Central memory CD8-positive, alpha-beta T cell (primary cell): Measurements from ENCODE around the gene ANXA4.
"Not testable (repeated sequence)": the region's sequence is repeated elsewhere in the genome, so short reads cannot be mapped to it uniquely, and the experiment has no call there.

Experiments
- ATAC-seq: fragments of 150-1000 bp; cut with Tn5 transposase; replicated peaks from 2 replicates; pipeline ENCODE4 v1.10.0; 2022; ENCODE audit warnings: mild to moderate bottlenecking, moderate FRiP score, moderate number of reproducible peaks; ENCODE audit not compliant: poor library complexity, severe bottlenecking; ENCODE audit errors: extremely low read depth
- DNase-seq, 2 donors: peaks; one replicate each; pipeline ENCODE4 v3.0.0; 2021; ENCODE audit warnings: low spot score in 2 of 2
- H3K27ac Mint-ChIP-seq: one replicate; pipeline ENCODE4 v1.8.0; 2022; ENCODE audit warnings: low read depth, mild to moderate bottlenecking, moderate library complexity, mixed read lengths
- H3K27me3 Mint-ChIP-seq: one replicate; pipeline ENCODE4 v1.8.0; 2022; ENCODE audit warnings: mixed read lengths
- H3K36me3 Mint-ChIP-seq: one replicate; pipeline ENCODE4 v1.8.0; 2022; ENCODE audit warnings: mild to moderate bottlenecking, moderate library complexity, mixed read lengths; ENCODE audit not compliant: insufficient read depth
- H3K4me1 Mint-ChIP-seq: one replicate; pipeline ENCODE4 v1.8.0; 2022; ENCODE audit warnings: mixed read lengths
- H3K4me3 Mint-ChIP-seq: one replicate; pipeline ENCODE4 v1.8.0; 2022; ENCODE audit warnings: mild to moderate bottlenecking, moderate library complexity, mixed read lengths
- H3K9me3 Mint-ChIP-seq: one replicate; pipeline ENCODE4 v1.8.0; 2022; ENCODE audit warnings: mixed read lengths

ANXA4 gene

DNA sequence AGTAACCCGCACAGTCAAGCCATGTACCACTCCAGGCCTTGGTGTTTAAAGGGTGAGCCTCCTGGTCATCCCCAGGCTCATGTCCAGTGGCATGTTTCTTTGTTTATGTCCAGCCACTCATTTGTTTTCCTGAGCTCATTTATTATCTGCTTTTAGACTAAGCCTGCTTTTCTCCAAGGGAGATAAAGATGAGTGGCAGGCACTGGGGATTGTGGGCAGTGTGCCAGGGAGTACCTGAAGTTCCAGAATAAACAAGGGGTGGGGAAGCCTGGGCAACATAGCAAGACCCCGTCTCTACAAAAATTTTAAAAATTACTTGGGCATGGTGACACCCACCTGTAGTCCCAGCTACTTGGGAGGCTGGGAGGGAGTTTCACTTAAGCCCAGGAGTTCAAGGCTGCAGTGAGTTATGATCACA is 1.9 kb downstream of the ANXA4 start:
- ATAC-seq (no peak), DNase-seq (no peak)
- H3K27ac Mint-ChIP-seq: no peak overlapping the region
- no peak overlapping the region for H3K4me3 Mint-ChIP-seq
- peaks cover 9% of the 10 kb centered on the region for H3K36me3 Mint-ChIP-seq
- peaks cover 38% of the 10 kb centered on the region for H3K4me1 Mint-ChIP-seq
- no peaks in the 10 kb centered on the region for H3K9me3 Mint-ChIP-seq
- no peaks in the 10 kb centered on the region for H3K27me3 Mint-ChIP-seq

- DNase-seq: no peak
- Mint-ChIP-seq H3K27ac (no peak overlapping the region), H3K9me3 (no peaks in the 10 kb centered on the region), H3K4me1 (peaks cover 43% of the 10 kb centered on the region), H3K4me3 (no peak overlapping the region), H3K36me3 (peaks cover 9% of the 10 kb centered on the region), H3K27me3 (no peaks in the 10 kb centered on the region)
- ATAC-seq: no peak
These were observed 2.5 kb downstream of the ANXA4 start for GRCh38 chr2:69744456-69744855.

DNA sequence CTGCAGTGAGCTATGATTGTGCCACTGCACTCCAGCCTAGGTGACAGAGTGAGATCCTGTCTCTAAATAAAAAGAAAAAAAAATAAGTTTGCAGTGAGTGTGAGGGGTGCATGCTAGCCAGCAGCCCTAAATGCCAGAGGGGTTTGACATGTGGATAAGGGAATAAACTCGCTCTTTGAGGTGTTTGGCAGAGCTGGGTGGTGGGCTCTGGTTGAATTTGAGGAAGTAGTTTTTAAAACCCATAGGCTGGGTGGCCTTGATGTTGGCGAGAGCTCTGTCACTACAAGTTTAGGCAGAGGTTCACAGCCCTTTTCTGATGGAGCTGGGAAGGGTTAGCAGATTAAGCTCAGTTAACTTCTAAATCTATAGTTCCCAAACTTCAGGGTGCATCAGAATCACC is 3.1 kb downstream of the ANXA4 start:
- ATAC-seq: no peak
- H3K4me3 Mint-ChIP-seq: no peak overlapping the region
- no peaks in the 10 kb centered on the region for H3K9me3 Mint-ChIP-seq
- no peak for DNase-seq
- H3K4me1 Mint-ChIP-seq: peaks cover 43% of the 10 kb centered on the region
- H3K36me3 Mint-ChIP-seq: peaks cover 9% of the 10 kb centered on the region
- no peak overlapping the region for H3K27ac Mint-ChIP-seq
- H3K27me3 Mint-ChIP-seq: no peaks in the 10 kb centered on the region

DNA sequence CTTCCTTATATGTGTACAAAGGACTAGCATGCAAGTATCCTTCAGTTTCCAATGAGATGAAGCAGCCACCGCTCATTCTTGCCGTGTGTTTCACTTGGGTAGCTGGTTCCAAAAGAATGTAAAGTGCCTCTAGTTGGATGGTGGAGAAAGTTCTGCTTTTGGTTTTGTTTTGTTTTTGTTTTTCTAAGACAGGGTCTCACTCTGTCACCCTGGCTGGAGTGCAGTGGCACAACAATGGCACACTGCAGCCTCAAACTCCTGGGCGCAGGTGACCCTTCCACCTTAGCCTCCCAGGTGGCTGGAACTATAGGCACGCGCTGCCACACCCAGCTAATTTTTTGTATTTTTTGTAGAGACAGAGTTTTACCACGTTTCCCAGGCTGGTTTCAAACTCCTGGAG is 8.3 kb downstream of the ANXA4 start:
- Mint-ChIP-seq H3K27ac (no peak overlapping the region), H3K36me3 (no peaks in the 10 kb centered on the region), H3K27me3 (no peaks in the 10 kb centered on the region), H3K4me1 (peaks cover 30% of the 10 kb centered on the region), H3K4me3 (no peak overlapping the region), H3K9me3 (no peaks in the 10 kb centered on the region)
- no peak for ATAC-seq
- no peak for DNase-seq

DNA sequence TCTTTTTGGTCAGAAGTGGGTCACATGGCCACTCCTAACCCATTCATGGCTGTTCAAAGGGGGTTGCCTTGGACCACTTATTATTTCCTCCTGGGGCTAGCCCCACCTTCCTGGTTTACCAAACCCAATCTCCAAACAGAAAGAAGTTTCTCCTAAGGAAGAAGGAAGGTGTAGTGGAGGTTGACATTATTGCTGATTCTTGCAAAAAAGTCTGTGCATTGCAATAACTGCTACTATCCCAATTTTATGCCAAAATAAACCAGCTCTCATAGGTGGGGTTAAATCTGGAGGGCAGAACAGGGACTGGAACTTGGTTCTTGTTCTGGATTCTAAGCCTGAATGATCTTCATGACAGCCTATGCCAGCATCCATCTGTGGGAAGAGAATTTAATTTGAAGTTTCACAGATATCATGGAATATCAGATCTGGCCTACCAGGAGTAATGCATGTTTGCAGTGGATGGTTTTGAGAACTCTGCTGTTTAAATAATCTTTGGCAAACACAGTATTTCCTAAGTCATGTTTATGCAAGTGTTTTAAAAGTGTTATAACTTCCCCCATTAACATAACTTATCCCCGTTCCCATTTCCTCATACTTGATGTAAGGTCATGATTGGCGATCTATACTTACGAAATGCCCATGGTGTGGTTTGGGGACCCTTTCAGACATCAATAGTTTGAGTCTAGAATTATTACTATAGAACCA is 11.9 kb downstream of the ANXA4 start:
- Mint-ChIP-seq H3K27ac (no peak overlapping the region), H3K4me3 (no peak overlapping the region), H3K4me1 (peaks cover 22% of the 10 kb centered on the region), H3K9me3 (no peaks in the 10 kb centered on the region), H3K36me3 (peaks cover 2% of the 10 kb centered on the region), H3K27me3 (no peaks in the 10 kb centered on the region)
- DNase-seq (no peak), ATAC-seq (no peak)

GRCh38 chr2:69754633-69755032 is 12.7 kb downstream of the ANXA4 start:
- peaks cover 2% of the 10 kb centered on the region for H3K36me3 Mint-ChIP-seq

DNA sequence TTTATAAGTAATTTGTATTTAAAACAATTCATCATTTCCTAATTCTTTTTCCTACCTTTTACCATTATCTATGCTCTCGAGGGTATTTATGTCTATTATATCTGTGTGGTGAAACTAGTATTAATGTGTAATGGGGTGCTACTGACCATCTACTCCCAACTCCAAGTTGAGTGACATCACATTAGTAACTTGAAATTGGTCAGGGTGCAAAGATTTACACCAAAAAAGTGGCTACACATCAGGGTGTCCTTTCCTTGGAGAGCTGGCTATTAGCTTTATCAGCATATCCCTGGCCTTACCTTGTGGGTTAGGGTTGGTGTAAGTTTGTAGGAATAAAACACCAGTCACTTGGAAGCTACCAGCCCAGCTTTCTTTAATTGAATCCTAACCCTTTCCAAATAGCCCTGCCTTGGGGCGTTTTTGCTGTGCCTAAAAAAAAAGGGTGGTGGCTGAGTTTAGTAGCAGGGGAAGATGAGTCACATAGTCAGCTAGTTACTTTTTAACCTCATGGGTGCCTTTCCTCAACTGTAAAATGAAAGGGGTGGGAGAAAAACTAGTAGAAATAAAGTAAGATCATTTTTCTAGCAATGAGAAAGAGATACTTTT is 14.0 kb downstream of the ANXA4 start:
- no peaks in the 10 kb centered on the region for H3K9me3 Mint-ChIP-seq
- ATAC-seq (no peak), DNase-seq (no peak)
- H3K4me1 Mint-ChIP-seq: peaks cover 17% of the 10 kb centered on the region
- peak overlapping the region; percentile 22 for H3K27ac Mint-ChIP-seq
- H3K27me3 Mint-ChIP-seq: no peaks in the 10 kb centered on the region
- no peak overlapping the region for H3K4me3 Mint-ChIP-seq
- H3K36me3 Mint-ChIP-seq: peaks cover 2% of the 10 kb centered on the region

More at GRCh38 chr2:69754633-69755032, 12.7 kb downstream of the ANXA4 start:
- ATAC-seq: no peak
- Mint-ChIP-seq H3K27ac (peak overlapping the region; percentile 58), H3K4me3 (no peak overlapping the region), H3K9me3 (no peaks in the 10 kb centered on the region), H3K27me3 (no peaks in the 10 kb centered on the region), H3K4me1 (peaks cover 17% of the 10 kb centered on the region)
- DNase-seq: no peak

DNA sequence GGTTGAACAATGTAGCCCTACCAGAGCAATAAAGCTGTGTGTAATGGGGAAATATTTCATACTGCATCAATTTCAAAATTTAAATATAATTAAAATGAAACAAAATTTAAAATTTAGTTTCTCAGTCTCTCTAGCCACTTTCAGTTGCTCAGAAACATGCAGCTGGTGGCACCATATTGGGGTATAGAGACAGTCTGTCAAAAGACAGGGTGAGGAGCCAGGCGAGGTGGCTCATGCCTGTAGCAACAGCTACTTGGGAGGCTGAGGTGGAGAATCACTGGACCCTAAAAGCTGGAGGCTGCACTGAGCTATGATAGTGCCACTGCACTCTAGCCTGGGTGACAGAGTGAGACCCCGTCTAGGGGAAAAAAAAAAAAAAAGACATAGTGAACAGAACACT is 20.1 kb downstream of the ANXA4 start:
- no peak for ATAC-seq
- Mint-ChIP-seq H3K9me3 (no peaks in the 10 kb centered on the region), H3K27me3 (no peaks in the 10 kb centered on the region), H3K36me3 (peaks cover 2% of the 10 kb centered on the region), H3K4me3 (no peak overlapping the region), H3K27ac (no peak overlapping the region), H3K4me1 (peaks cover 15% of the 10 kb centered on the region)
- no peak for DNase-seq

GRCh38 chr2:69762513-69763494 is 20.9 kb downstream of the ANXA4 start:
- peaks cover 2% of the 10 kb centered on the region for H3K36me3 Mint-ChIP-seq
- no peak overlapping the region for H3K4me3 Mint-ChIP-seq
- H3K9me3 Mint-ChIP-seq: no peaks in the 10 kb centered on the region
- DNase-seq (no peak), ATAC-seq (no peak)
- H3K4me1 Mint-ChIP-seq: peaks cover 15% of the 10 kb centered on the region
- no peaks in the 10 kb centered on the region for H3K27me3 Mint-ChIP-seq
- no peak overlapping the region for H3K27ac Mint-ChIP-seq

DNA sequence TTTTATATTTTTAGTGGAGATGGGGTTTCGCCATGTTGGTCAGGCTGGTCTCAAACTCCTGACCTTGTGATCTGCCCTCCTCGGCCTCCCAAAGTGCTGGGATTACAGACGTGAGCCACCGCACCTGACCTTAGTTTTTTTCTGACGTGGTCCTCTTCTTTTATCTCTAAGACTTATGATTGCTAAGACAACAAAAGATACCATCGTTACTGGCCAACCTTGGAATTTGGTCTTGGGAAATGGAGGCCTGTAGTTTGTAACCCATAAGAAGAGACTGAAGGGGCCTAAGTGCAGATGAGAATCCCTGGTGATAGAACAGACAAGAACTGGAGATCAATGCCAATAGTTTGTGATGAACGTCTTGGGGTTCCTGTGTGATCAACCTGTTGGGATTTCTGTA is 21.9 kb downstream of the ANXA4 start:
- H3K27ac Mint-ChIP-seq, H3K9me3 Mint-ChIP-seq, ATAC-seq, H3K36me3 Mint-ChIP-seq, DNase-seq, H3K27me3 Mint-ChIP-seq, H3K4me3 Mint-ChIP-seq: not testable (repeated sequence)
- peaks cover 15% of the 10 kb centered on the region for H3K4me1 Mint-ChIP-seq

GRCh38 chr2:69764286-69765095 is 22.6 kb downstream of the ANXA4 start:
- H3K4me1 Mint-ChIP-seq: peaks cover 20% of the 10 kb centered on the region
- ATAC-seq (no peak), DNase-seq (no peak)
- H3K36me3 Mint-ChIP-seq: no peaks in the 10 kb centered on the region
- no peak overlapping the region for H3K4me3 Mint-ChIP-seq
- no peaks in the 10 kb centered on the region for H3K9me3 Mint-ChIP-seq
- H3K27ac Mint-ChIP-seq: no peak overlapping the region
- H3K27me3 Mint-ChIP-seq: no peaks in the 10 kb centered on the region

- no peak overlapping the region for H3K27ac Mint-ChIP-seq
- H3K4me3 Mint-ChIP-seq: no peak overlapping the region
- H3K4me1 Mint-ChIP-seq: peaks cover 24% of the 10 kb centered on the region
- ATAC-seq (no peak), DNase-seq (no peak)
- H3K27me3 Mint-ChIP-seq: no peaks in the 10 kb centered on the region
- no peaks in the 10 kb centered on the region for H3K9me3 Mint-ChIP-seq
- no peaks in the 10 kb centered on the region for H3K36me3 Mint-ChIP-seq
These were observed 23.1 kb downstream of the ANXA4 start for GRCh38 chr2:69765096-69765380.
